Fibroblast of mammary gland (primary cell): ENCODE results near the gene CDA.

Experiments used
- DNase-seq: peaks from one replicate; pipeline ENCODE4 v3.0.0-alpha.2; 2010; ENCODE audit warnings: low read depth
- H3K4me3 ChIP-seq: 2 replicates; pipeline ENCODE4 v1.5.1; 2011; ENCODE audit warnings: low read depth, mild to moderate bottlenecking, low read length, moderate library complexity; ENCODE audit not compliant: control insufficient read depth
- CTCF ChIP-seq: conservative IDR thresholded peaks from 2 replicates; pipeline ENCODE4 v1.5.1; 2011; ENCODE audit warnings: low read depth, low read length, inconsistent platforms; ENCODE audit not compliant: control insufficient read depth, insufficient read depth

CDA gene

GRCh38 chr1:20555025-20555757, 33.7 kb upstream of the CDA start:
- no peak for TF ChIP-seq CTCF
- H3K4me3 ChIP-seq: no peak overlapping the region
- DNase-seq: peak; percentile 43

- no peak for DNase-seq
- no peak overlapping the region for H3K4me3 ChIP-seq
- TF ChIP-seq CTCF: no peak
Measured at GRCh38 chr1:20555758-20556120, 33.2 kb upstream of the CDA start.

- DNase-seq: peak; percentile 38
- no peak overlapping the region for H3K4me3 ChIP-seq
- no peak for TF ChIP-seq CTCF
Measured at GRCh38 chr1:20558191-20558590, 30.7 kb upstream of the CDA start.

- no peak overlapping the region for H3K4me3 ChIP-seq
- DNase-seq: no peak
- no peak for TF ChIP-seq CTCF
Measured at GRCh38 chr1:20560966-20561365, 27.9 kb upstream of the CDA start.

GRCh38 chr1:20565234-20565633, 23.7 kb upstream of the CDA start:
- no peak for TF ChIP-seq CTCF
- H3K4me3 ChIP-seq: no peak overlapping the region
- no peak for DNase-seq

GRCh38 chr1:20569523-20570098, 19.3 kb upstream of the CDA start:
- no peak for DNase-seq
- no peak overlapping the region for H3K4me3 ChIP-seq
- TF ChIP-seq CTCF: no peak
